Activated naive CD4-positive, alpha-beta T cell (primary cell): Measurements from ENCODE around the gene ARHGEF28.

ENCODE experiments used
- DNase-seq, 4 experiments: peaks; one replicate each; lab custom pipeline; 2025; lab: John Stamatoyannopoulos, UW

Gene ARHGEF28

DNA sequence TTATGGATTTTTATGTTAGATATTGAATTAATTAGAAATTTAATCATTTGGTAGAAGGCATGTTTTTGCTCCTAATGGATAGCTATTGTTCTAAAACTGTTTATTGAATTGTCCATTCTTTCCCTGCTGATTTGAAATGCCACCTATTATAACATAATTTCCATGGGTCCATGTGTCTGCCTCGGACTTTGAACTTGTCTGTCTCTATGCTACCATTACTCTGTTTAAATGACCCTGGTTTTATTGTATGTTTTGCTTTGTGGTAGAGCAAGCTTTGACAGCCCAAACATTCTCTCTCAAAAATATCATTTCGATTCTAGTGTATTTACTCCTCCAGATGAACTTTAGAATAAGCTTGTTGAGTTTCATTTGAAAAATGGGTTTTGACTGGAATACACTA is 120.6 kb downstream of the ARHGEF28 start:
- no peak for DNase-seq

DNA sequence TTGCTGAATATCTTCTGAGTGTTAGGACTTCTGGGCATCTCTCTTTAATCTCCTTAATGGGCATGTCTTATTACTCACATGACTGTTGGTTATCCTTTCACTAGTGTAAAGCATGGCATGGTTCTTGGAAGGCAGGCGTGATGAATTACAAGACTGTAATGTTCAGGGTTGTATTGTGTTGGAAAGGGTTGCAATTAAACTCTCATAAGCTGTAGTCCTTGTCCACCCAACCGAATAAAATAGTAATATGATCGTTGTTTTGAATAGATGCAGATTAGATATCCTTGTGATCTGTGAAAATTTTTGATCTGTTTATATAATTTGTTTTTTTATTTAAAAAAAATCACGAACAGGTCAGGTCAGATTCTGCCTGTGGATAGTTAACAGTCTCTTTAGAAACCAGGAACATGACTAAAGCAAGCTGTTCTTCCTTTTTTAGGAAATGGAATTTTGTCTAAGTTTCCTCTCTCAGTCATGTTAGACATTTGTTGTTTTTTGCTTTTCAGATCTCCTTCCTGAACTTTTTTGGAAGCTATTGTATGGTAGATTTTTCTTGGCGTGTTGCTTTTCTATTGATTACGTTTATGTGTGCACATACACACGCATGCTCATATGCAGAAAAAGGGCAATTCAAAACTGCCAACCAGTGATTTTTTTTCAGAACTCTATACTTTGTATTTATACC is 121.8 kb downstream of the ARHGEF28 start:
- DNase-seq: no peak

DNA sequence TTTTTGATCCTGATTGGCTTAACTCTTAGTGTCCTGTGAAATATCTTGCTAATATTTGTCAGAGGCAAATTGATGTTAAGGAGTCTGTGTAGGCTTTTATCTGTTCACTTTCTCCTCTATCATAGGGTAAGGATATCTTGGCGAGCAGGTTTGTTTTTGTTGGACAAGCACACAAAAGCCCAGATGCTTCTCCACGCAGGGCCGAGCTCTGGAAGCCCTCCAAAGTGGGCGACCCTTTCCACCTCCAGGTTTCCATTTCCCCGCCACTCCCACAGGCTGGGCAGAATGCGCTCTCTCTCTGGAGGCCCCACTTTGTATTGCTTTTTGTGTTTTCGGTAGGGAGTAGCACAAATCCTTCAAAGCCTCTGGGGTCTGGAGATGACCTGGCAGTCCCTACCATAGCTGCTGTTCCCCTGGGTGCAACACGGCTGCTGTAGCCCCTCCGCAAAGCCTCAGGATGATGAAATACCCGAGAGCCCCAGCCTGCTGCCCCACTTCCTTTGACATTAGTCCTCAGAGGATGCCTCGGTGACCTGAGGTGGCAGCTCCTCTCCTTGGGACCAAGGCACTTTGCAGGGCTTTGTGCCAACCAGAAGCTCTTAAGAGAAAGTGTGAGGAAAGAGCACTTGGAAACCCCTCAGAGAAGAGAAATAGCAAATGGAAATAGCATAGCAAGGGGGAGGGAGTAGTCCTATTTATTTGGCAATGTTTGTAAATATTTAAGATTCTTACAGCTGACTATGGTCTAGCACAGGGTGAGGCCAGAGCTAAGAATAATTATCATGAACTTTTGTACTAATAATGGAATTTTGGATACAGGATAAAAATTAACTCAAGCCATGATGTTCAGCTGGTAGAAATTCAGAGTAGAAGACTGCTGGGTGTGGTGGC is 122.8 kb downstream of the ARHGEF28 start:
- no peak for DNase-seq

DNA sequence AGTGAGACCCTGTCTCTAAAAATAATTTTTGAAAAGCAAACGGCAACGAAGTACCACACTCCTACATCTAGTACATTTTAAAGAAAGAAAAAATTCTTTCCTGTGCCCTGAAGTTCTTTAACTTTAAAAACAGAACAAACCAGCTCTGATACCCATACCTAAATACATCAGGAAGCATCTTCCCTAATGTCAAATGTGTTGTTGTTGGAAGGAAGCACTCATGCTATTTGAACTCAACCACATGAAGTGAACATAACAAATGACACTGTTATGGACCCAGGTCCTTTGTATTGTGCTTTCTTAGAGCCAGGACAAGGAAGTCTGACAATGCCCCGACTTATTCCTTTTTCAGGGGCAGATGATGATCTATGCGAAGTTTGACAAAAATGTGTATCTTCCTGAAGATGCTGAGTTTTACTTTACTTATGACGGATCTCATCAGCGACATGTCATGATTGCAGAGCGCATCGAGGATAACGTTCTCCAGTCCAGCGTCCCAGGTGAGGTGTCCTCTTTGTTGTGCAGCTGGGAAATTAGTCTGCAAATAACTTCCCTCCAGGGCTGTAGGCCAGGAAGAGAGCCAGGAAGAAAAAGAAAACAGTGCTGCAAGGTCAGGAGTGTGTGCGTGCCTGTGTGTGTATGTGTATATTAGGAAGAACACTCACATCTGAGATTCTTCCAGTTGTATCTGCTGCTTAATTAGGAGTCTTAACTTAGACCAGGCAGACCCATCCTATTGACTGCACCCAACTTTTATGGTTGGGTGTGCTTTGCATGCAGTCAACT is 123.7 kb downstream of the ARHGEF28 start:
- no peak for DNase-seq

DNA sequence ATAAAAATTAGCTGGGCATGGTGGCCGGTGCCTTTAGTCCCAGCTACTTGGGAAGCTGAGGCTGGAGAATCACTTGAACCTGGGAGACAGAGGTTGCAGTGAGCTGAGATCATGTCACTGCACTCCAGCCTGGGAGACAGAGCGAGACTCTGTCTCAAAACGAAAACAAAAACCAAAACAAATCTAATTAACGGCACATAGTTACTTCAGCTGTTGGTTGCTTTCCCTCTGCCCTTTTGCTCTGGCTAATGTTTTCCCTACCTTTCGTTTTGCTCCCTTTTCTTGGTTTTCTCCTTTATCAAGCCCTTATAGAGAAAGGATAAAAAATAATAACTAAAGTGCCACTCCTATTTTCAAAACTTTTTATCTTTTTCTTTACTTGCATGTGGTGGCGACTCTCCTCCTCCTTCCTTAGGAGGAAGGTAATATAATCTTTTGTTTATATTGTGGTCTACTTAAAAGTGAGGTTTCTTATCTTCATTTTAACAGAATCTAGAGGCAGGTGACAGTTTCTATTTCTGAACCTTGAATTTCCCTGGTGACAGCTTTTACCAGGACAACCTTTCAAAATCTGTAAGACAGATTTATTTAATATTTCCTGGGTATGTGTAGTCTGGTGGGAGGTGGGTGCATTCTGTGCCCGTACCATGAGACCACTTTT is 125.4 kb downstream of the ARHGEF28 start:
- no peak for DNase-seq

DNA sequence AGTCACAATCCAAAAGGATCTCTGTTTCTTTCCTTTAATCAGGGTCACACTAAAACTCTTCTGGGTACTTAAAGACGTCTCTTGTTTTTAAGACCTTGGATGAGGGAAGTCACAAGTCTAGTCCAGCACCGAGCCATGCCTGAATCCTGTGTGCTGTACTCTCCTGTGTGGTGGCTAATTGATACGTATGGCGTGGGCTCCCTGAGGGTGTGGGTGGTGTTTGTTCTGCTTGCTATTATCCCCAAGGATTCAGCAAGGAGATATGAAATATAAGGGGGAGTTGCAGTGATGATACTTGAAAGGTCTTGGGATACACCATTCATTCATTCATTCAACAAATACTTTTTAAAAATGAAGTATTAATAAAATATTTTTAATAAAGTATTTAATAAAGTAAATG is 128.3 kb downstream of the ARHGEF28 start:
- DNase-seq: no peak

DNA sequence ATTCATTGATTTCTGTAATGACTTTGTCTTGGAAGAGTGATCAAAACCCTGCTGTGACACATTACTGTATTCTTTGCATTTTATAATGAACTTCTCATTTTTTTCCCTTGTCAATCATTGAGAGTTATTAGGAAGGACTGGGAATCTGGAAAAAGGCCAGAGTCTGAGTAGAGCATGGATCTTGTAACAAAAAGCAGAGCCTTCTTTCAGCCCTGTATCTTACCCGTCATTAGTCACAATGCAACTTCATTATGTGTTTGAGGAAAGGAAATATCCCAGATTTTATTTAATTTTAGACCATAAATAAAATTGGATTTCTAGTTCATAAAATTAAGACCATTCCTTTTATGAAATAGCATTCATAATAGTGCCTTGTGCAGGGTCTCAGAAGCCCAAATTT is 131.4 kb downstream of the ARHGEF28 start:
- DNase-seq: no peak

DNA sequence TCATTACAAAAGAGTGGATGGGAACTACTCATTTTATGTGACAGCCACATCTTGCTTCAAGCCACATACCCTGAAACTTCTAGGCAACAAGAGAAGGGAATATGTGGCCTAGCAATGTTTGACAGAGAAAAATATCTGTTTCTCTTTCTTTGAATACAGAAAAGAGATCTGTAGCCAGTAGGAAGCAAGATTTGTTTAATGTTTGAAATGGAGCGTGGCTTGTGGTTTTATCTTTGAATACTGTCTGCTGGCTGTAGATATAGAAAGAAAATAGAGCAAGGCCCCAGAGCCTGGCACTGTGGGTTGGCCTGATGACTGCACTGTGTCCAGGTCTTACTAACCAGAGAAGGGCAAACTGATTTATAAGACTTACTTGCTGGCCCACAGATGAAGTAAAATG is 133.8 kb downstream of the ARHGEF28 start:
- DNase-seq: no peak

DNA sequence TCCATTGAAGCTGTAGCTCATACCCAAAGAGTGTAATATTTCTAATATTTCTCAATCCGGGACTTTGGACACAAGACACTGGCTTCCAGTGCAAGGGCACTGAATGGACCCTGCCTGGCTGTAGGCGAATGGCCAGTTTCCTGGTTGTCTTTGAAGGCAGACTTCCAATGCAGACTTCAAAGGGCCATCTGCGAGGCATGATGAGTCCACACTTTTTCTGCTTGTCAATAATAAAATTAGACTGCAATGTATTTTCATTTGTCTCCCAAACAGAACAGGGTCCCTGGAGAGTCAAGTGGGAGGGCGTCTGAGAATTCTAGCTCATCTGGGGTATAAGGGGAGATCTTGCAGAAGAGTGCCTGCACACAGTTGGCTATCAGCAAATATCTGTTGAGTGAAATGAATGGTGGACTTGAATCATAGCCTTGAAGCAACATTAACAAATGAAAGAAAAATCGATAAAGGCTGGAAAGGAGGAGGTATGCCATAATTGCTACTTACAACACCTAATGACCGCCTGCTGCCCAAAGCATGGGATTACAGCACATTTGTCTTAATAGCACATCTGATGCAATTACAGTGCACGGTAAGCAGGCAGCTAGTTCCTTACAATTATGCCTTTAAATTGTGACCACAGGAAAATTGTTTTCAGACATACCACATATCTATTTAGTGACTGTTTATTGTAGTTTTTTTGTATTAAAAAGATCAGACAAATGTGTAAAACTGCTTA is 137.5 kb downstream of the ARHGEF28 start:
- DNase-seq: no peak

DNA sequence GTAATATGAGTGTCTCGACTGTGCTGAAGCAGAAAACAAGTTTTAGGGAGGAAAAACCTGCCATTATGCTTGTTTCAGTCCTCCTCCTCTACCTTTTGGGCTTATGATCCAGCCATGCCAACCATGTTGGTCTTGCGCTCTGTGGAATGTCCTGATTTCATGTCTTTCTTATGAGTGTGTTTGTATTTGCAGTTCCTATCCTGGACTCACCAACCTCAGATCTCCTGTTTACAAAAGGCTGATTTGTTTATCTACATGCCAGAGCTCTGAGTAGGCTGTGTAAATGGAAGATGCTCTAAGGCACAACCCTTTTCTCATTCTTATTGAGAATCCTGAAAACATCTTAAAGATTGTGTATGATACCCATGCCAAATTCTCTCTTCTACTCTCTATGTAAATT is 138.6 kb downstream of the ARHGEF28 start:
- no peak for DNase-seq

DNA sequence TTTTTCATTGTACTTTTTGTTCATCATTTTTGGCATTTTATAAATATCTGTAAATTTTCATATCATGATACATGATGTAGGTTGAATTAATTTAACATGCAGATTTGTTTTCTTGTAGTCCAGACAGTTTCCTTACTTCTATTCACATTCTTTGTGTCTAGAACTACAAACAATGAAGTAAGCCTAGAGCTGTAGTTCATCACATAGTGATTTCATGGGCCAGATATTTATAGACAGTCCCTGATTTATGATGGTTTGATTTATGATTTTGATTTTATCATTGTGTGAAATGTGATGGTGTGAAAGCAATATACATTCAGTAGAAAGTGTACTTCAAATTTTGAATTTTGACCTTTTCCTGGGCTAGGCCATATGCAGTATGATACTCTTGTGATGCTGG is 139.0 kb downstream of the ARHGEF28 start:
- DNase-seq: no peak

DNA sequence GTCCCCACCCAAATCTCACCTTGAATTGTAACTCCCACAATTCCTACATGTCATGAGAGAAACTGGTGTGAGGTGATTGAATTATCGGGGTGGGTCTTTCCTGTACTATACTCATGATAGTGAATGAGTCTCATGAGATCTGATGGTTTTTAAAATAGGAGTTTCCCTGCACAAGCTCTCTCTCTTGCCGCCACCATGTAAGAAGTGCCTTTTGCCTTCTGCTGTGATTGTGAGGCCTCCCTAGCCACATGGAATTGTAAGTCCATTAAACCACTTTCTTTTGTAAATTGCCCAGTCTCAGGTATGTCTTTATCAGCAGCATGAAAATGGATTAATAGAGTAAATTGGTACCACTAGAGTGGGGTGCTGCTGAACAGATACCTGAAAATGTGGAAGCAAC is 140.9 kb downstream of the ARHGEF28 start:
- no peak for DNase-seq

DNA sequence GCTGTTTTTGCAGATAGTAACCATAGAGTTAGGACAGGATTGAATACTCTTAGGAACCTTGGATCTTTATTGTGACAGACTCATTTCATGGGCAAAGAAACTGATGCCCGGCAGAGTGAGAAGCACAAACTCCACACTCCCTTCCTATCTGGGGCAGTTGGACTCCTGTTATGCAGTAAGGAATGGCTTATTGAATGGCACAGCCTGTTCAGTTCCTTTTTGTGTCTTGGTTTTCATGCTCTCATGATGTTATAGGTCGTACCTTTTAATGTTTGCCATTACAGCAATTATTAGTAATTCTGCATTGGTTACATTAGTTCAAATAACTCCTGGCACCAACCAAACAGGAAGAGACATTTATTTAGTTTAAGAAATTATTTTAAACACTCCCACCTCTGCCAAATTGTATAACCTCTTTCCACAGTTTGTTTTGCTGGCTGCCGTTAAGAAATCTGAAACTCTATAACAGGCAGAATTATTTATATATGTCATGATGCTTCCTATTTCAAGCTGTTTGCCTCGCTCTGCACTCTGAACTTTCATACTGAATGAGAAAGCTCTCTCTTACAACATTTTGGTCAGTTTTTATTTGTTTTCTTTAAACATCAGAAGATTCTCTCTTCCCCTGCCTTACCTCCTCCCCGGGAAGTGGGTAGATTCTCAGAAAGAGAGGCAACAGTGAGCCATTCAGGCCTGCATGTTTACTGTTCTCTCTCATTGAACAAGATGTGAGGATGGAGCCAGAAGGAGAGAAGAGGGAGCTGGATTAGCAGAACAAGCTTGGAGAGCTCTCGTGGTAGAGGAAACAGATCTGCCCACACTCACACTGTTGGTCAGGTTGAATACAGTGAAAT is 144.4 kb downstream of the ARHGEF28 start:
- no peak for DNase-seq

DNA sequence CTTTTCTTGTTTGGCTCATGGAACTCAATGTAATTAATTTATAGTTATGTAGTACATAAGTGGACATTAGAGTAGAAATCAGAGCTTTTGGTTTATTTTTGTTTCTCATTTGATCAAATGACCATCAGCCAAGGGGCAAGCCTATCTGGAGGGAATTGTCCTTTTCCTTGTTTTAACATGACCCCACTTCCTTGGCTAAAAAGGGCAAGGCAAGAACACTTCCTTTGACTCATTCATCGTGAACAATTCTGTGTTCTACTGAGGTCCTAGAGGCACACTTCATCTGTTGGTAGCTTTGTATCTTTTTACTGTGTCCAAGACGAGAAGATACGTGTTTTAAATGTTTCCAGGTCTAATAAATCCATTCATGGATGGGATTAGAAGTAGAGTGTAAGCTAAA is 148.9 kb downstream of the ARHGEF28 start:
- no peak for DNase-seq

DNA sequence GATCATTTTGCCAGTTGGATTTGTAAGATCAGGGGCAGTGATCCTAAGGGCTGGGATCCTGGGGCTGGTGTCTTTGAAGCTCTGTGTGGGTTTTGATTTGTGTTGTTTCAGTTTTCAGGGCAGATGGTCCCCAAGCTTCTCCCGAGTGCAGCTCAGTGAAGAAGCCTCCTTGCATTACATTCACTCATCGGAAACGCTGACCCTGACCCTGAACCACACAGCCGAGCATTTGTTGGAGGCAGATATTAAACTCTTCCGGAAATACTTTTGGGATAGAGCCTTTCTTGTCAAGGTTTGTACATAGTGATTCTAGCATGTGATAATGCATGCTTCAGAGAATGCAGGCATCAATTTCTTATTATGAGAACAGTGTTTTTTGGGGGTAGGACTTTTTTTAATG is 150.4 kb downstream of the ARHGEF28 start:
- no peak for DNase-seq

DNA sequence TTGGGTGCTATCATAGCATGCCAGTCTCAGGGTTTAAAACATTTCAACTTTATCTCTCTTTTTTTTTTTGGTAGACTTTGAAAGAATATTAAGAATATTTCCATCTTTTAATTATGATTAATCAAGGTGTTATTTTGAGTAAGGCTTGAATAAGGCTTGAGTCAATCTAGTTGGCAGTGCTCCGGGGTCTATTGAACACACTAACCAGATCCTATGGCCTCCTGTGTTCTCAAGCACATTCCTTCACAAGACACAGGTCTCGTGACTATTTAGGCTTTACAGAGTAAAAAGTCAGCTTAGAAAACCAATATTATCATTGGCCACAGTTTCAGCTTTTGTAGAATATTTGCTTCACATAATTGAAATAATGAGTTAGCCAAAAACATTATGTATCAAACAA is 151.2 kb downstream of the ARHGEF28 start:
- no peak for DNase-seq

DNA sequence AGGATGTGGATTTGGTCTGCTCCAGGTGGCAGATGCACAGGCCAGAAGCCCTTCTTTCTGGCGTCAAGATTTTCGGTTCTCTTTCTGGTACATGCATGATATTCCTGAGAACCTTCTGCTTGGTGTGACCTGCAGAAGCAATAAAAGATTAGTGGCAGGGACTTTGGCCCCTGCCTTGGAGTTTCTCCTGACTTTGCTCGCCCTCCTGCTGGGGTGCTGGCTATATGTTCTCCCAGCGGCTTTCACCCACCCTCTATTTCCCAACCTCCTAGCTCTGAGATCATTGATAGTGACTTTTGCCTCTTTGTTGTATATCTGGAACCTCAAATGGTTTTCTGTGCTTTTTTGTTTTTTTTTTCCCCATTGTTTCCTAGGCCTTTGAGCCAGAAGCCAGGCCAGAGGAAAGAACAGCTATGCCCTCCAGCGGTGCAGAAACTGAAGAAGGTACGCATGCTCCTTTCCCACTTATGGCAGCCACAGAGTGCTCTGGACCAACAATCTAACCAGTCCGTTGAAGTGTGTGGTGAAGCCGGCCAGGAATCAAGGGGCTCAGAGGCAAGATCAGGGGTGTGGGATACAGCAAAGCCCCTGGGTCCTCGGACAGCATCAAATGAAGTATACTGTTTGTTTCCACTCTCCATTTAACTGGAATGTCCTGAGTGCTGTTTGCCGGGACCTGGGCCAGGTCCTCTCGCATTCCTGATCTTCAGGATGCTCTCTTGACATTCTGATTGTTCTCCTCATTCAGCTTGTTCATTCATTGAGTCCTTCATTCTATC is 154.5 kb downstream of the ARHGEF28 start:
- DNase-seq: no peak

DNA sequence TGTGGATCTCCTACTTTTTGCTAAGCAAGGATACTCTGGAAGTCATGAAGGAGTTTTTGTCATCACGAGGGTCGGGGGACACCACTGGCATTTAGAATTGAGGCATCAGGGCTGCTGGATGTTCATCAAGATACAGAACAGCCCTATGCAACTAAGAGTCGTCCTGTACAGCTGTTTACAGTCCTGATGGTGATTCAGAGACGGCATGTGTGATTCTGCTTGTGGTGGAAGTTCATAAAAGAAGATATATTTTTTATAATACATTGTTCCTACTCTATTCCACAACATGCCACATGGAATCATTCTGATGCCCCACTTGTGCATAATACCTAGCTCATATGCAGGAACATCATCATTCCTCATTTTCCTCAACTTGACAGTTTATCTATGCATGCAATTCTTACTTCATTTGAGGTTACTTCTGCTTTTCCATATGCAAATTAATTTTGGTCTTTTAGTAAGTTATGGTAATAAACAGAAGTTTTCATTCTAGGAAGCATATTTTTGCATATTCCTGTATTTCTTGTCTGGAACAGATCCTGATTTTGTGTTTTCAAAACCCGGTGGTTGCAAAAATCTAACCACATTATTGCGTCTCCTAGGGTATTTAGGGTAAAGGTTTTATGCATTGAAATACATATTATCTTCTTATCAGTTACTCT is 155.2 kb downstream of the ARHGEF28 start:
- DNase-seq: no peak

DNA sequence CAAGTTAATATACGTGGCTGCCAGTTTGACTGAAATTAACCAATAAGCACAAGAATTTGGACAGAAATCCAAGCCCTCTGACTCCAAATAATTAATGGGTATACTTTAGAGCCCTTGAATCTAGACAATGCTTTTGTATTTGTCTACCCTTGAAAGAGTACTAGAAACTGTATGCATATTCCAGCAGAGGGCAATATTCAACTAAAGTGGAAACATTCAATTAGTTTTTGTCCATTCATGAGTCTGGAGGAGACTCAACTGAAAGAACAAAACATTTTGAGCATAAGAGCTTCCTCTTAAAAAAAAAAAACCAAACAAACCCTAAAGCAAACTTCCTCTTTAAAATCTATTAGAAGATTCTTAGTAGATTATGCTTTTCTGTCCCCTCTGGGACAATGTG is 157.8 kb downstream of the ARHGEF28 start:
- no peak for DNase-seq
